HepG2 (cell line): ENCODE measurements around the gene GRIK1. TPM values are rescaled to one million over a fixed set of nuclear protein-coding genes. Genes with fewer than 3 reads are reported as not detected.

Experiments used
- ATAC-seq: fragments of 200-7000 bp; cut with Tn5 transposase; 3 replicates; pipeline ENCODE4 v1.9.1; 2020; ENCODE audit warnings: mild to moderate bottlenecking, moderate library complexity
- BruUV-seq: library from RNA; stranded (reverse); fragments of 400-500 nt; replicated peaks from 2 replicates; lab custom pipeline; 2021; lab: Mats Ljungman, UMichigan
- CTCF ChIA-PET: fragments of 300-600 bp; formaldehyde crosslinking; extraction: SDS; loops from one replicate; lab custom pipeline; 2021; ENCODE audit warnings: low total read pairs, inconsistent platforms, low intra/inter-chr PET ratio; lab: Yijun Ruan, JAX
- POLR2A ChIA-PET: fragments of 350-600 bp; sonication (Branson Sonifier 250); formaldehyde crosslinking; loops from one replicate; lab custom pipeline; 2020; ENCODE audit warnings: antibody characterized with exemption, inconsistent platforms; lab: Yijun Ruan, JAX
- DNase-seq: peaks from one replicate; pipeline ENCODE4 v3.0.0-alpha.2; 2015; ENCODE audit warnings: low spot score
- FAIRE-seq: peaks from 3 replicates; lab custom pipeline; 2011; peaks lifted over from hg19 to GRCh38; lab: Jason Lieb, UNC
- H2AFZ ChIP-seq: one replicate; pipeline ENCODE4 v1.6.1; 2011; ENCODE audit warnings: low read length, inconsistent platforms
- H3K27ac ChIP-seq: fragments of 300-600 bp; 3 replicates; pipeline ENCODE4 v1.8.0; 2011; ENCODE audit warnings: mixed run types, mild to moderate bottlenecking, mixed read lengths, low read length, inconsistent platforms; ENCODE audit not compliant: insufficient read depth; ENCODE audit errors: extremely low read length
- H3K27me3 ChIP-seq, 2 experiments: fragments of 200-600 bp in 1 of 2; 2 replicates in 1 of 2; 3 replicates in 1 of 2; pipeline versions ENCODE4 v1.6.0 to v1.8.0; 2011; ENCODE audit warnings: low read length in 2 of 2, mild to moderate bottlenecking in 2 of 2, moderate library complexity in 2 of 2, inconsistent platforms in 1 of 2; ENCODE audit not compliant: insufficient read depth in 2 of 2, control insufficient read depth in 1 of 2
- H3K36me3 ChIP-seq, 2 experiments: fragments of 200-600 bp in 1 of 2; replicated peaks in 1 of 2; 2 replicates in 1 of 2; 3 replicates in 1 of 2; pipeline versions ENCODE4 v1.5.1 to v1.8.0; 2011; ENCODE audit warnings: low read length in 2 of 2, inconsistent platforms in 1 of 2; ENCODE audit not compliant: insufficient read depth in 2 of 2, control insufficient read depth in 1 of 2
- H3K4me1 ChIP-seq: 2 replicates; pipeline ENCODE4 v1.5.1; 2012; ENCODE audit warnings: low read length, inconsistent platforms; ENCODE audit not compliant: insufficient read depth
- H3K4me2 ChIP-seq: 2 replicates; pipeline ENCODE4 v1.6.0; 2011; ENCODE audit warnings: low read depth, low read length, inconsistent platforms
- H3K4me3 ChIP-seq, 3 experiments: fragments of 200-600 bp in 1 of 3; sonication (generic), shearing (Covaris generic) in 1 of 3; replicated peaks in 1 of 3; 2 replicates each; pipeline ENCODE4 v1.5.1; 2011 to 2016; ENCODE audit warnings: low read length in 3 of 3, inconsistent platforms in 2 of 3, low read depth in 2 of 3, mild to moderate bottlenecking in 2 of 3, control low read depth in 1 of 3, mixed read lengths in 1 of 3; ENCODE audit not compliant: insufficient read depth in 1 of 3
- H3K79me2 ChIP-seq: one replicate; pipeline ENCODE4 v1.6.1; 2011; ENCODE audit warnings: low read length, inconsistent platforms; ENCODE audit not compliant: insufficient read depth
- H3K9ac ChIP-seq: 2 replicates; pipeline ENCODE4 v1.6.0; 2011; ENCODE audit warnings: mild to moderate bottlenecking, low read depth, low read length, inconsistent platforms; ENCODE audit not compliant: insufficient read depth
- H3K9me3 ChIP-seq: 2 replicates; pipeline ENCODE4 v1.5.1; 2012; ENCODE audit warnings: mild to moderate bottlenecking, low read length
- H4K20me1 ChIP-seq: 2 replicates; pipeline ENCODE4 v1.6.0; 2011; ENCODE audit warnings: inconsistent platforms, mild to moderate bottlenecking, low read length, moderate library complexity; ENCODE audit not compliant: insufficient read depth
- ASH2L ChIP-seq: fragments of 300-600, 200-600 bp; sonication (generic); IDR thresholded peaks from 2 replicates; pipeline ENCODE4 v1.7.0; 2017; ENCODE audit warnings: low read depth, mild to moderate bottlenecking, moderate library complexity, mixed read lengths, low read length; ENCODE audit not compliant: insufficient read length
- ATF7 ChIP-seq, 2 experiments: fragments of 450-650 bp in 1 of 2; sonication (generic) in 1 of 2; formaldehyde crosslinking in 1 of 2; IDR thresholded peaks; 2 replicates each; pipeline versions ENCODE4 v1.4.0 to v1.6.1; 2016 to 2020; ENCODE audit warnings: antibody characterized with exemption in 1 of 2, mild to moderate bottlenecking in 1 of 2, missing genetic modification reagents in 1 of 2
- ATRX ChIP-seq: sonication (generic); formaldehyde crosslinking; IDR thresholded peaks from 2 replicates; pipeline ENCODE4 v1.4.0; 2020; ENCODE audit warnings: missing genetic modification reagents, borderline replicate concordance
- CBFB ChIP-seq: sonication (generic); formaldehyde crosslinking; IDR thresholded peaks from 2 replicates; pipeline ENCODE4 v1.4.0; 2020; ENCODE audit warnings: missing genetic modification reagents
- GTF2F1 ChIP-seq: fragments of 150-350 bp; IDR thresholded peaks from 2 replicates; pipeline ENCODE4 v1.6.1; 2014; ENCODE audit warnings: low read length
- HMG20B ChIP-seq: conservative IDR thresholded peaks from 2 replicates; pipeline ENCODE4 v1.6.1; 2016; ENCODE audit warnings: missing genetic modification reagents, missing compliant biosample characterization
- IRF2 ChIP-seq: IDR thresholded peaks from 2 replicates; pipeline ENCODE4 v1.6.1; 2018; ENCODE audit warnings: missing genetic modification reagents, missing compliant biosample characterization
- NAIF1 ChIP-seq: sonication (generic); formaldehyde crosslinking; IDR thresholded peaks from 2 replicates; pipeline ENCODE4 v1.5.0; 2020; ENCODE audit warnings: mild to moderate bottlenecking, missing genetic modification reagents, borderline replicate concordance
- NCOA2 ChIP-seq: sonication (generic); formaldehyde crosslinking; IDR thresholded peaks from 2 replicates; pipeline ENCODE4 v1.8.0; 2022; ENCODE audit warnings: inconsistent platforms
- NONO ChIP-seq, 2 experiments: fragments of 450-650 bp in 1 of 2; sonication (generic) in 1 of 2; formaldehyde crosslinking in 1 of 2; IDR thresholded peaks in 1 of 2; conservative IDR thresholded peaks in 1 of 2; 2 replicates each; pipeline versions ENCODE4 v1.6.1 to v1.8.0; 2017 to 2022; ENCODE audit warnings: mild to moderate bottlenecking in 1 of 2, missing genetic modification reagents in 1 of 2, moderate library complexity in 1 of 2
- POLR2AphosphoS5 ChIP-seq: IDR thresholded peaks from 2 replicates; pipeline ENCODE4 v1.6.1; 2012; ENCODE audit warnings: low read depth, low read length
- RBFOX2 ChIP-seq: fragments of 200-400 bp; formaldehyde crosslinking; IDR thresholded peaks from 2 replicates; pipeline ENCODE4 v1.6.1; 2017; ENCODE audit warnings: low read depth, mild to moderate bottlenecking, low read length
- ZC3H4 ChIP-seq: sonication (generic); formaldehyde crosslinking; IDR thresholded peaks from 2 replicates; pipeline ENCODE4 v1.4.0; 2020; ENCODE audit warnings: missing genetic modification reagents, borderline replicate concordance
- ZNF260 ChIP-seq: sonication (generic); formaldehyde crosslinking; IDR thresholded peaks from 2 replicates; pipeline ENCODE4 v1.4.0; 2020; ENCODE audit warnings: missing genetic modification reagents, low read depth, mild to moderate bottlenecking, borderline replicate concordance
- ZNF34 ChIP-seq: sonication (generic); formaldehyde crosslinking; IDR thresholded peaks from 2 replicates; pipeline ENCODE4 v1.4.0; 2020; ENCODE audit warnings: mild to moderate bottlenecking, missing genetic modification reagents, borderline replicate concordance
- ZNF547 ChIP-seq: sonication (generic); formaldehyde crosslinking; IDR thresholded peaks from 2 replicates; pipeline ENCODE4 v1.5.1; 2020; ENCODE audit warnings: mild to moderate bottlenecking, missing genetic modification reagents
- ZNF549 ChIP-seq: sonication (generic); formaldehyde crosslinking; IDR thresholded peaks from 2 replicates; pipeline ENCODE4 v1.5.0; 2020; ENCODE audit warnings: missing genetic modification reagents
- ZNF792 ChIP-seq: IDR thresholded peaks from 2 replicates; pipeline ENCODE4 v1.6.1; 2016
- WGBS: methylation state at CpG from one replicate; pipeline ENCODE4 v1.1.6; 2017; ENCODE audit warnings: low lambda C conversion rate; 5-methylcytosine and 5-hydroxymethylcytosine counted together
- in situ Hi-C: cut with HindIII; loops from 2 replicates; pipeline ENCODE4 v1.10.0; 2017; ENCODE audit warnings: low pct_unique_long_range_greater_than_20kb; ENCODE audit not compliant: extremely low pct_ligation_motif_present
- intact Hi-C: fragments of 100-400 bp; cut with micrococcal nuclease; formaldehyde crosslinking; loops from one replicate; pipeline ENCODE4 v1.10.0; 2022; ENCODE audit not compliant: unreplicated experiment
- polyA plus RNA-seq, 8 experiments: library from polyadenylated mRNA; depleted of rRNA in 3 of 8; stranded (reverse) in 7 of 8; unstranded in 1 of 8; fragments of >200 nt; fragmentation: Illumina TruSeq in 4 of 8; extraction: Trizol in 4 of 8; gene quantifications; 2 replicates each; pipeline versions ENCODE4 v1.2.1 to v1.2.3, GENCODE V29; 2011 to 2016; ENCODE audit warnings: low read depth in 4 of 8, missing spikeins in 1 of 8, mixed read lengths in 1 of 8; ENCODE audit not compliant: insufficient read depth in 1 of 8
- total RNA-seq, 5 experiments: library from RNA; depleted of rRNA; stranded (reverse); fragments of >200 nt; fragmentation: Illumina TruSeq; extraction: Trizol; gene quantifications; 2 replicates each; pipeline ENCODE4 v1.2.3, GENCODE V29; 2016; ENCODE audit warnings: low read depth in 1 of 5
- TF ChIP-seq, protein P1 (sequence below): sonication (generic); formaldehyde crosslinking; IDR thresholded peaks from 2 replicates; pipeline ENCODE4 v1.8.0; 2022; ENCODE audit warnings: mild to moderate bottlenecking, missing genetic modification reagents, borderline replicate concordance

The GRIK1 gene
- total and polyA plus RNA-seq, 2 of the 13 experiments (the other 11 are each of a cell fraction or from before 2014, with no cell fraction given), result not detected

DNA sequence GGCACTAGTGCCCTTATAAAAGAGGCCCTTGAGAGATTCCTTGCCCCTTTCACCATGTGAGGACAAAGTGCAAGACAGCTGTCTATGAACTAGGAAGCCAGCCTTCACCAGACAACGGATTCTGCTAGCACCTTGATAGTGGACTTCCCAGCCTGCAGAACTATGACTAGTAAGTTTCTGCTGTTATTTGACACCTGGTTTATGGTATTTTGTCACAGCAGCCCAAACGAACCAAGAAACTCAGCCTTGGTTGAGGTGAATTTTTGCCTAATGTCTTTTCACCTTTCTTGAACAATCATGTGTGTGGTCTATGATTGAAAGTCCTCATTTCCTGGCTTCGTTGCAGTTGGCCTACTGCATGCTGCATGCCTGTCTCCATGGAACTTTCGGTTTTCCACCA, 302.2 kb downstream of the GRIK1 start:
- no peak overlapping the region for H3K4me2 ChIP-seq
- FAIRE-seq, result no peak
- H4K20me1 ChIP-seq, result no peaks in the 10 kb centered on the region
- WGBS, result 23% methylated on average over 4 of the region's 4 CpGs
- TF ChIP-seq ZNF547 (CRISPR knock-in tag), result no peak
- TF ChIP-seq ATF7 (IDR thresholded peaks at IDR 0.05), result no peak
- TF ChIP-seq ATF7 (CRISPR knock-in tag; IDR thresholded peaks at IDR 0.05), result no peak
- no peak for TF ChIP-seq HMG20B (CRISPR knock-in tag)
- H3K27me3 ChIP-seq, result no peaks in the 10 kb centered on the region
- H3K4me1 ChIP-seq, result no peaks in the 10 kb centered on the region
- intact Hi-C loops (no loop called here), in situ Hi-C loops (no loop called here)
- CTCF ChIA-PET, result no interaction called here
- H3K4me3 ChIP-seq, result no peak overlapping the region
- POLR2A ChIA-PET, result no interaction called here
- H2AFZ ChIP-seq, result no peak overlapping the region
- no peaks in the 10 kb centered on the region for H3K79me2 ChIP-seq
- H3K9ac ChIP-seq, result no peak overlapping the region
- no TSS peak for BruUV-seq
- no peak overlapping the region for H3K27ac ChIP-seq
- no peak for ATAC-seq
- H3K9me3 ChIP-seq, result no peaks in the 10 kb centered on the region
- DNase-seq, result no peak
- no peaks in the 10 kb centered on the region for H3K36me3 ChIP-seq

DNA sequence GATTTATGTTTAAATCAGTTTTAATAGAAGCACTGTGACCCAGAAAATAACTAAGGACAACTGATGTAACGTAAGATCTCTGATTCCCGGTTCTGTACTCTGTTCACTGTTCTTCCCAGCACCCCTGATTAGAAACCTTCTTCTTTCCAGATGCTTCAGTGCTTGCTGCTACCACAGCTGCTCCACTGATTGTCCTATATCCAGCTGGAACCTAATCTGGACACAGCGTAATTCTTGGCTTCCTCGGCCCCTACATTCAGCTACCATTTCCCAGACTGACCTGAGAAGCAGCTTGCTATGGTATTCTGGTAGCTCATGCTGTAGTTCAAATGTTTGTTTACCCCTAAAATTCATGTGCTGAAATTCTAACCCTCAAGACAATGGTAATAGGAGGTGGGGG, 302.7 kb downstream of the GRIK1 start:
- Histone ChIP-seq H3K27me3 (no peaks in the 10 kb centered on the region), H3K4me2 (no peak overlapping the region), H3K4me3 (no peak overlapping the region), H4K20me1 (no peaks in the 10 kb centered on the region), H3K9me3 (no peaks in the 10 kb centered on the region), H3K9ac (no peak overlapping the region), H2AFZ (no peak overlapping the region), H3K27ac (no peak overlapping the region), H3K36me3 (no peaks in the 10 kb centered on the region), H3K4me1 (no peaks in the 10 kb centered on the region), H3K79me2 (no peaks in the 10 kb centered on the region)
- WGBS, result 19% methylated on average over 4 of the region's 4 CpGs
- no TSS peak for BruUV-seq
- in situ Hi-C loops, result no loop called here
- CTCF ChIA-PET, result no interaction called here
- FAIRE-seq, result no peak
- DNase-seq, result no peak
- POLR2A ChIA-PET, result no interaction called here
- ATAC-seq, result no peak
- intact Hi-C loops, result no loop called here
- TF ChIP-seq ZC3H4 (CRISPR knock-in tag), result no peak
- no peak for TF ChIP-seq NAIF1 (CRISPR knock-in tag)
- no peak for TF ChIP-seq ATRX (CRISPR knock-in tag)
- no peak for TF ChIP-seq ZNF792 (CRISPR knock-in tag)
- no peak for TF ChIP-seq ZNF260
- TF ChIP-seq IRF2 (CRISPR knock-in tag), result no peak
- no peak for TF ChIP-seq ZNF34 (CRISPR knock-in tag)
- no peak for TF ChIP-seq NONO (IDR thresholded peaks at IDR 0.05)
- TF ChIP-seq NONO (CRISPR knock-in tag; conservative IDR thresholded peaks at IDR 0.05), result no peak
- no peak for TF ChIP-seq CBFB (CRISPR knock-in tag)
- TF ChIP-seq POLR2AphosphoS5, result no peak
- no peak for TF ChIP-seq GTF2F1
- TF ChIP-seq ZNF549 (CRISPR knock-in tag), result no peak
- TF ChIP-seq RBFOX2, result no peak
- TF ChIP-seq ASH2L, result no peak
- TF ChIP-seq, protein P1, sequence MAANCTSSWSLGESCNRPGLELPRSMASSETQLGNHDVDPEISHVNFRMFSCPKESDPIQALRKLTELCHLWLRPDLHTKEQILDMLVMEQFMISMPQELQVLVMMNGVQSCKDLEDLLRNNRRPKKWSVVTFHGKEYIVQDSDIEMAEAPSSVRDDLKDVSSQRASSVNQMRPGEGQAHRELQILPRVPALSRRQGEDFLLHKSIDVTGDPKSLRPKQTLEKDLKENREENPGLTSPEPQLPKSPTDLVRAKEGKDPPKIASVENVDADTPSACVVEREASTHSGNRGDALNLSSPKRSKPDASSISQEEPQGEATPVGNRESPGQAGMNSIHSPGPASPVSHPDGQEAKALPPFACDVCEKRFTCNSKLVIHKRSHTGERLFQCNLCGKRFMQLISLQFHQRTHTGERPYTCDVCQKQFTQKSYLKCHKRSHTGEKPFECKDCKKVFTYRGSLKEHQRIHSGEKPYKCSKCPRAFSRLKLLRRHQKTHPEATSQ (CRISPR knock-in tag), result no peak
- TF ChIP-seq NCOA2 (CRISPR knock-in tag), result no peak
